HepG2 (cell line): Measurements from ENCODE around the gene CSRNP3. TPM values are rescaled to one million over a fixed set of nuclear protein-coding genes. Genes with fewer than 3 reads are reported as not detected.

Experiments used
- ATAC-seq: fragments of 200-7000 bp; cut with Tn5 transposase; 3 replicates; pipeline ENCODE4 v1.9.1; 2020; ENCODE audit warnings: mild to moderate bottlenecking, moderate library complexity
- BruUV-seq: library from RNA; stranded (reverse); fragments of 400-500 nt; replicated peaks from 2 replicates; lab custom pipeline; 2021; lab: Mats Ljungman, UMichigan
- CTCF ChIA-PET: fragments of 300-600 bp; formaldehyde crosslinking; extraction: SDS; loops from one replicate; lab custom pipeline; 2021; ENCODE audit warnings: low total read pairs, inconsistent platforms, low intra/inter-chr PET ratio; lab: Yijun Ruan, JAX
- POLR2A ChIA-PET: fragments of 350-600 bp; sonication (Branson Sonifier 250); formaldehyde crosslinking; loops from one replicate; lab custom pipeline; 2020; ENCODE audit warnings: antibody characterized with exemption, inconsistent platforms; lab: Yijun Ruan, JAX
- DNase-seq: peaks from one replicate; pipeline ENCODE4 v3.0.0-alpha.2; 2015; ENCODE audit warnings: low spot score
- FAIRE-seq: peaks from 3 replicates; lab custom pipeline; 2011; peaks lifted over from hg19 to GRCh38; lab: Jason Lieb, UNC
- H2AFZ ChIP-seq: one replicate; pipeline ENCODE4 v1.6.1; 2011; ENCODE audit warnings: low read length, inconsistent platforms
- H3K27ac ChIP-seq: fragments of 300-600 bp; 3 replicates; pipeline ENCODE4 v1.8.0; 2011; ENCODE audit warnings: mixed run types, mild to moderate bottlenecking, mixed read lengths, low read length, inconsistent platforms; ENCODE audit not compliant: insufficient read depth; ENCODE audit errors: extremely low read length
- H3K27me3 ChIP-seq, 2 experiments: fragments of 200-600 bp in 1 of 2; 2 replicates in 1 of 2; 3 replicates in 1 of 2; pipeline versions ENCODE4 v1.6.0 to v1.8.0; 2011; ENCODE audit warnings: low read length in 2 of 2, mild to moderate bottlenecking in 2 of 2, moderate library complexity in 2 of 2, inconsistent platforms in 1 of 2; ENCODE audit not compliant: insufficient read depth in 2 of 2, control insufficient read depth in 1 of 2
- H3K36me3 ChIP-seq, 2 experiments: fragments of 200-600 bp in 1 of 2; replicated peaks in 1 of 2; 2 replicates in 1 of 2; 3 replicates in 1 of 2; pipeline versions ENCODE4 v1.5.1 to v1.8.0; 2011; ENCODE audit warnings: low read length in 2 of 2, inconsistent platforms in 1 of 2; ENCODE audit not compliant: insufficient read depth in 2 of 2, control insufficient read depth in 1 of 2
- H3K4me1 ChIP-seq: 2 replicates; pipeline ENCODE4 v1.5.1; 2012; ENCODE audit warnings: low read length, inconsistent platforms; ENCODE audit not compliant: insufficient read depth
- H3K4me2 ChIP-seq: 2 replicates; pipeline ENCODE4 v1.6.0; 2011; ENCODE audit warnings: low read depth, low read length, inconsistent platforms
- H3K4me3 ChIP-seq, 3 experiments: fragments of 200-600 bp in 1 of 3; sonication (generic), shearing (Covaris generic) in 1 of 3; replicated peaks in 1 of 3; 2 replicates each; pipeline ENCODE4 v1.5.1; 2011 to 2016; ENCODE audit warnings: low read length in 3 of 3, inconsistent platforms in 2 of 3, low read depth in 2 of 3, mild to moderate bottlenecking in 2 of 3, control low read depth in 1 of 3, mixed read lengths in 1 of 3; ENCODE audit not compliant: insufficient read depth in 1 of 3
- H3K79me2 ChIP-seq: one replicate; pipeline ENCODE4 v1.6.1; 2011; ENCODE audit warnings: low read length, inconsistent platforms; ENCODE audit not compliant: insufficient read depth
- H3K9ac ChIP-seq: 2 replicates; pipeline ENCODE4 v1.6.0; 2011; ENCODE audit warnings: mild to moderate bottlenecking, low read depth, low read length, inconsistent platforms; ENCODE audit not compliant: insufficient read depth
- H3K9me3 ChIP-seq: 2 replicates; pipeline ENCODE4 v1.5.1; 2012; ENCODE audit warnings: mild to moderate bottlenecking, low read length
- H4K20me1 ChIP-seq: 2 replicates; pipeline ENCODE4 v1.6.0; 2011; ENCODE audit warnings: inconsistent platforms, mild to moderate bottlenecking, low read length, moderate library complexity; ENCODE audit not compliant: insufficient read depth
- HDAC1 ChIP-seq: sonication (generic); formaldehyde crosslinking; IDR thresholded peaks from 2 replicates; pipeline ENCODE4 v1.5.1; 2020; ENCODE audit warnings: mild to moderate bottlenecking, missing genetic modification reagents
- IRF9 ChIP-seq: sonication (generic); formaldehyde crosslinking; IDR thresholded peaks from 2 replicates; pipeline ENCODE4 v1.8.0; 2022; ENCODE audit warnings: missing genetic modification reagents, mild to moderate bottlenecking, borderline replicate concordance
- POLR2AphosphoS5 ChIP-seq: IDR thresholded peaks from 2 replicates; pipeline ENCODE4 v1.6.1; 2012; ENCODE audit warnings: low read depth, low read length
- TCF7L2 ChIP-seq: IDR thresholded peaks from 2 replicates; pipeline ENCODE4 v1.6.1; 2011; ENCODE audit warnings: mild to moderate bottlenecking, low read depth, low read length, moderate library complexity
- ZFYVE20 ChIP-seq: sonication (generic); formaldehyde crosslinking; IDR thresholded peaks from 2 replicates; pipeline ENCODE4 v1.8.0; 2023; ENCODE audit warnings: low read depth, mild to moderate bottlenecking, moderate library complexity, missing genetic modification reagents, borderline replicate concordance
- ZNF329 ChIP-seq: sonication (generic); formaldehyde crosslinking; IDR thresholded peaks from 2 replicates; pipeline ENCODE4 v1.9.0; 2021; ENCODE audit warnings: low read depth, mild to moderate bottlenecking, missing genetic modification reagents
- ZNF558 ChIP-seq: sonication (generic); formaldehyde crosslinking; IDR thresholded peaks from 2 replicates; pipeline ENCODE4 v1.9.0; 2022; ENCODE audit warnings: mild to moderate bottlenecking, missing genetic modification reagents, borderline replicate concordance
- ZNF598 ChIP-seq: sonication (generic); formaldehyde crosslinking; IDR thresholded peaks from 2 replicates; pipeline ENCODE4 v1.5.1; 2020; ENCODE audit warnings: mild to moderate bottlenecking, missing genetic modification reagents, borderline replicate concordance
- ZNF749 ChIP-seq: sonication (generic); formaldehyde crosslinking; IDR thresholded peaks from 2 replicates; pipeline ENCODE4 v1.8.0; 2022; ENCODE audit warnings: mild to moderate bottlenecking, missing genetic modification reagents, moderate library complexity, borderline replicate concordance
- ZNF878 ChIP-seq: sonication (generic); formaldehyde crosslinking; IDR thresholded peaks from 2 replicates; pipeline ENCODE4 v1.8.1; 2023; ENCODE audit warnings: mild to moderate bottlenecking, missing genetic modification reagents, moderate library complexity
- WGBS: methylation state at CpG from one replicate; pipeline ENCODE4 v1.1.6; 2017; ENCODE audit warnings: low lambda C conversion rate; 5-methylcytosine and 5-hydroxymethylcytosine counted together
- in situ Hi-C: cut with HindIII; loops from 2 replicates; pipeline ENCODE4 v1.10.0; 2017; ENCODE audit warnings: low pct_unique_long_range_greater_than_20kb; ENCODE audit not compliant: extremely low pct_ligation_motif_present
- intact Hi-C: fragments of 100-400 bp; cut with micrococcal nuclease; formaldehyde crosslinking; loops from one replicate; pipeline ENCODE4 v1.10.0; 2022; ENCODE audit not compliant: unreplicated experiment
- polyA plus RNA-seq, 8 experiments: library from polyadenylated mRNA; depleted of rRNA in 3 of 8; stranded (reverse) in 7 of 8; unstranded in 1 of 8; fragments of >200 nt; fragmentation: Illumina TruSeq in 4 of 8; extraction: Trizol in 4 of 8; gene quantifications; 2 replicates each; pipeline versions ENCODE4 v1.2.1 to v1.2.3, GENCODE V29; 2011 to 2016; ENCODE audit warnings: low read depth in 4 of 8, missing spikeins in 1 of 8, mixed read lengths in 1 of 8; ENCODE audit not compliant: insufficient read depth in 1 of 8
- total RNA-seq, 5 experiments: library from RNA; depleted of rRNA; stranded (reverse); fragments of >200 nt; fragmentation: Illumina TruSeq; extraction: Trizol; gene quantifications; 2 replicates each; pipeline ENCODE4 v1.2.3, GENCODE V29; 2016; ENCODE audit warnings: low read depth in 1 of 5

The CSRNP3 gene
- total and polyA plus RNA-seq, 2 of the 13 experiments (the other 11 are each of a cell fraction or from before 2014, with no cell fraction given) = not detected

GRCh38 chr2:165518611-165519010, 49.1 kb downstream of the CSRNP3 start:
- H3K4me2 ChIP-seq = no peak overlapping the region
- ATAC-seq (no peak), FAIRE-seq (no peak), DNase-seq (no peak)
- intact Hi-C loops (no loop called here), in situ Hi-C loops (no loop called here)
- H3K4me1 ChIP-seq = no peaks in the 10 kb centered on the region
- CTCF ChIA-PET = no interaction called here
- H3K9me3 ChIP-seq = no peaks in the 10 kb centered on the region
- TF ChIP-seq HDAC1 (CRISPR knock-in tag) (no peak), POLR2AphosphoS5 (no peak), TCF7L2 (no peak), ZNF878 (CRISPR knock-in tag) (no peak)
- POLR2A ChIA-PET = no interaction called here
- no peaks in the 10 kb centered on the region for H3K79me2 ChIP-seq
- 0 out of 5 replicates have a peak, but pooled peaks cover 0 to under 1% of the 10 kb centered on the region in 2 experiments for H3K27me3 ChIP-seq
- no peaks in the 10 kb centered on the region for H3K36me3 ChIP-seq
- H4K20me1 ChIP-seq = no peaks in the 10 kb centered on the region
- no peak overlapping the region for H2AFZ ChIP-seq
- H3K9ac ChIP-seq = no peak overlapping the region
- H3K4me3 ChIP-seq = no peak overlapping the region
- BruUV-seq = no TSS peak
- H3K27ac ChIP-seq = no peak overlapping the region

- DNase-seq (no peak), FAIRE-seq (no peak), ATAC-seq (no peak)
- Histone ChIP-seq H3K9me3 (no peaks in the 10 kb centered on the region), H3K4me1 (no peaks in the 10 kb centered on the region), H3K4me3 (no peak overlapping the region), H3K27ac (no peak overlapping the region), H3K4me2 (no peak overlapping the region), H3K9ac (no peak overlapping the region), H3K36me3 (no peaks in the 10 kb centered on the region), H3K27me3 (0 out of 5 replicates have a peak, but pooled peaks cover 0 to 1% of the 10 kb centered on the region in 2 experiments), H4K20me1 (no peaks in the 10 kb centered on the region), H2AFZ (no peak overlapping the region), H3K79me2 (no peaks in the 10 kb centered on the region)
- CTCF ChIA-PET = no interaction called here
- no TSS peak for BruUV-seq
- POLR2A ChIA-PET = no interaction called here
- in situ Hi-C loops (no loop called here), intact Hi-C loops (no loop called here)
- TF ChIP-seq ZNF598 (CRISPR knock-in tag) (no peak), ZNF329 (CRISPR knock-in tag) (no peak), ZFYVE20 (no peak), ZNF558 (CRISPR knock-in tag) (no peak), ZNF749 (CRISPR knock-in tag) (no peak), IRF9 (CRISPR knock-in tag) (no peak)
- 0% methylated on average over 3 of the region's 3 CpGs for WGBS
Measured at GRCh38 chr2:165522719-165523118, 53.2 kb downstream of the CSRNP3 start.
